HepG2 (cell line): ENCODE results near the gene TTC1. TPM values are rescaled to one million over a fixed set of nuclear protein-coding genes. Genes with fewer than 3 reads are reported as not detected.

Experiments
- ATAC-seq: fragments of 200-7000 bp; cut with Tn5 transposase; 3 replicates; pipeline ENCODE4 v1.9.1; 2020; ENCODE audit warnings: mild to moderate bottlenecking, moderate library complexity
- BruUV-seq: library from RNA; stranded (reverse); fragments of 400-500 nt; replicated peaks from 2 replicates; lab custom pipeline; 2021; lab: Mats Ljungman, UMichigan
- CTCF ChIA-PET: fragments of 300-600 bp; formaldehyde crosslinking; extraction: SDS; loops from one replicate; lab custom pipeline; 2021; ENCODE audit warnings: low total read pairs, inconsistent platforms, low intra/inter-chr PET ratio; lab: Yijun Ruan, JAX
- POLR2A ChIA-PET: fragments of 350-600 bp; sonication (Branson Sonifier 250); formaldehyde crosslinking; loops from one replicate; lab custom pipeline; 2020; ENCODE audit warnings: antibody characterized with exemption, inconsistent platforms; lab: Yijun Ruan, JAX
- DNase-seq: peaks from one replicate; pipeline ENCODE4 v3.0.0-alpha.2; 2015; ENCODE audit warnings: low spot score
- FAIRE-seq: peaks from 3 replicates; lab custom pipeline; 2011; peaks lifted over from hg19 to GRCh38; lab: Jason Lieb, UNC
- H2AFZ ChIP-seq: one replicate; pipeline ENCODE4 v1.6.1; 2011; ENCODE audit warnings: low read length, inconsistent platforms
- H3K27ac ChIP-seq: fragments of 300-600 bp; 3 replicates; pipeline ENCODE4 v1.8.0; 2011; ENCODE audit warnings: mixed run types, mild to moderate bottlenecking, mixed read lengths, low read length, inconsistent platforms; ENCODE audit not compliant: insufficient read depth; ENCODE audit errors: extremely low read length
- H3K27me3 ChIP-seq, 2 experiments: fragments of 200-600 bp in 1 of 2; 2 replicates in 1 of 2; 3 replicates in 1 of 2; pipeline versions ENCODE4 v1.6.0 to v1.8.0; 2011; ENCODE audit warnings: low read length in 2 of 2, mild to moderate bottlenecking in 2 of 2, moderate library complexity in 2 of 2, inconsistent platforms in 1 of 2; ENCODE audit not compliant: insufficient read depth in 2 of 2, control insufficient read depth in 1 of 2
- H3K36me3 ChIP-seq, 2 experiments: fragments of 200-600 bp in 1 of 2; replicated peaks in 1 of 2; 2 replicates in 1 of 2; 3 replicates in 1 of 2; pipeline versions ENCODE4 v1.5.1 to v1.8.0; 2011; ENCODE audit warnings: low read length in 2 of 2, inconsistent platforms in 1 of 2; ENCODE audit not compliant: insufficient read depth in 2 of 2, control insufficient read depth in 1 of 2
- H3K4me1 ChIP-seq: 2 replicates; pipeline ENCODE4 v1.5.1; 2012; ENCODE audit warnings: low read length, inconsistent platforms; ENCODE audit not compliant: insufficient read depth
- H3K4me2 ChIP-seq: 2 replicates; pipeline ENCODE4 v1.6.0; 2011; ENCODE audit warnings: low read depth, low read length, inconsistent platforms
- H3K4me3 ChIP-seq, 3 experiments: fragments of 200-600 bp in 1 of 3; sonication (generic), shearing (Covaris generic) in 1 of 3; replicated peaks in 1 of 3; 2 replicates each; pipeline ENCODE4 v1.5.1; 2011 to 2016; ENCODE audit warnings: low read length in 3 of 3, inconsistent platforms in 2 of 3, low read depth in 2 of 3, mild to moderate bottlenecking in 2 of 3, control low read depth in 1 of 3, mixed read lengths in 1 of 3; ENCODE audit not compliant: insufficient read depth in 1 of 3
- H3K79me2 ChIP-seq: one replicate; pipeline ENCODE4 v1.6.1; 2011; ENCODE audit warnings: low read length, inconsistent platforms; ENCODE audit not compliant: insufficient read depth
- H3K9ac ChIP-seq: 2 replicates; pipeline ENCODE4 v1.6.0; 2011; ENCODE audit warnings: mild to moderate bottlenecking, low read depth, low read length, inconsistent platforms; ENCODE audit not compliant: insufficient read depth
- H3K9me3 ChIP-seq: 2 replicates; pipeline ENCODE4 v1.5.1; 2012; ENCODE audit warnings: mild to moderate bottlenecking, low read length
- H4K20me1 ChIP-seq: 2 replicates; pipeline ENCODE4 v1.6.0; 2011; ENCODE audit warnings: inconsistent platforms, mild to moderate bottlenecking, low read length, moderate library complexity; ENCODE audit not compliant: insufficient read depth
- DBP ChIP-seq: sonication (generic); formaldehyde crosslinking; IDR thresholded peaks from 2 replicates; pipeline ENCODE4 v1.4.0; 2020; ENCODE audit warnings: missing genetic modification reagents; ENCODE audit errors: not compliant biosample characterization
- ESRRA ChIP-seq: sonication (generic); formaldehyde crosslinking; IDR thresholded peaks from 2 replicates; pipeline ENCODE4 v1.5.1; 2020; ENCODE audit warnings: mild to moderate bottlenecking, low read depth, missing genetic modification reagents
- MLXIP ChIP-seq: sonication (generic); formaldehyde crosslinking; IDR thresholded peaks from 2 replicates; pipeline ENCODE4 v1.9.0; 2021; ENCODE audit warnings: missing genetic modification reagents, borderline replicate concordance
- NFAT5 ChIP-seq: sonication (generic); formaldehyde crosslinking; IDR thresholded peaks from 2 replicates; pipeline ENCODE4 v1.4.0; 2020; ENCODE audit warnings: missing genetic modification reagents
- SNAPC4 ChIP-seq: sonication (generic); formaldehyde crosslinking; IDR thresholded peaks from 2 replicates; pipeline ENCODE4 v1.4.0; 2020; ENCODE audit warnings: mild to moderate bottlenecking, missing genetic modification reagents
- ZNF7 ChIP-seq: IDR thresholded peaks from 2 replicates; pipeline ENCODE4 v1.6.1; 2016; ENCODE audit warnings: missing biosample characterization, missing genetic modification reagents
- ZSCAN9 ChIP-seq: IDR thresholded peaks from 2 replicates; pipeline ENCODE4 v1.6.1; 2016; ENCODE audit warnings: borderline replicate concordance
- WGBS: methylation state at CpG from one replicate; pipeline ENCODE4 v1.1.6; 2017; ENCODE audit warnings: low lambda C conversion rate; 5-methylcytosine and 5-hydroxymethylcytosine counted together
- in situ Hi-C: cut with HindIII; loops from 2 replicates; pipeline ENCODE4 v1.10.0; 2017; ENCODE audit warnings: low pct_unique_long_range_greater_than_20kb; ENCODE audit not compliant: extremely low pct_ligation_motif_present
- intact Hi-C: fragments of 100-400 bp; cut with micrococcal nuclease; formaldehyde crosslinking; loops from one replicate; pipeline ENCODE4 v1.10.0; 2022; ENCODE audit not compliant: unreplicated experiment
- polyA plus RNA-seq, 8 experiments: library from polyadenylated mRNA; depleted of rRNA in 3 of 8; stranded (reverse) in 7 of 8; unstranded in 1 of 8; fragments of >200 nt; fragmentation: Illumina TruSeq in 4 of 8; extraction: Trizol in 4 of 8; gene quantifications; 2 replicates each; pipeline versions ENCODE4 v1.2.1 to v1.2.3, GENCODE V29; 2011 to 2016; ENCODE audit warnings: low read depth in 4 of 8, missing spikeins in 1 of 8, mixed read lengths in 1 of 8; ENCODE audit not compliant: insufficient read depth in 1 of 8
- total RNA-seq, 5 experiments: library from RNA; depleted of rRNA; stranded (reverse); fragments of >200 nt; fragmentation: Illumina TruSeq; extraction: Trizol; gene quantifications; 2 replicates each; pipeline ENCODE4 v1.2.3, GENCODE V29; 2016; ENCODE audit warnings: low read depth in 1 of 5

The TTC1 gene
- total and polyA plus RNA-seq, 2 of the 13 experiments (the other 11 are each of a cell fraction or from before 2014, with no cell fraction given), result 16.1 to 72.1 TPM

GRCh38 chr5:160042671-160043070 lies 33.7 kb downstream of the TTC1 start (continued):
- no peak for TF ChIP-seq SNAPC4 (CRISPR knock-in tag)

GRCh38 chr5:160044391-160044804 lies 35.5 kb downstream of the TTC1 start:
- peaks cover 4 to 42% of the 10 kb centered on the region in 2 experiments; a peak in 3 of 5 replicates for H3K36me3 ChIP-seq
- 83% methylated on average over 1 of the region's 1 CpG for WGBS
- H3K4me3 ChIP-seq, result no peak overlapping the region
- FAIRE-seq, result no peak
- H3K9ac ChIP-seq, result no peak overlapping the region
- no peaks in the 10 kb centered on the region for H3K79me2 ChIP-seq
- in situ Hi-C loops (no loop called here), intact Hi-C loops (no loop called here)
- no peak for DNase-seq
- H2AFZ ChIP-seq, result no peak overlapping the region
- ChIA-PET CTCF (no interaction called here), POLR2A (no interaction called here)
- no peaks in the 10 kb centered on the region for H4K20me1 ChIP-seq
- no peaks in the 10 kb centered on the region for H3K9me3 ChIP-seq
- H3K4me1 ChIP-seq, result no peaks in the 10 kb centered on the region
- no peak for ATAC-seq
- H3K27ac ChIP-seq, result no peak overlapping the region
- H3K4me2 ChIP-seq, result no peak overlapping the region
- no peaks in the 10 kb centered on the region for H3K27me3 ChIP-seq
- BruUV-seq, result no TSS peak
- TF ChIP-seq ZNF7 (CRISPR knock-in tag) (no peak), DBP (CRISPR knock-in tag) (no peak), ESRRA (CRISPR knock-in tag) (no peak), MLXIP (CRISPR knock-in tag) (no peak), ZSCAN9 (CRISPR knock-in tag) (no peak), NFAT5 (no peak)
